IMR-90 (cell line): ENCODE results near the gene TMEM117.
"Not testable (repeated sequence)": the region's sequence is repeated elsewhere in the genome, so short reads cannot be mapped to it uniquely, and the experiment has no call there.

Source experiments
- MXI1 ChIP-seq: IDR thresholded peaks from 2 replicates; pipeline ENCODE4 v1.6.1; 2012; ENCODE audit warnings: low read depth, mild to moderate bottlenecking, low read length, moderate library complexity, borderline replicate concordance
- NFE2L2 ChIP-seq: fragments of 150-350 bp; IDR thresholded peaks from 2 replicates; pipeline ENCODE4 v1.6.1; 2016; ENCODE audit warnings: low read depth, mild to moderate bottlenecking, low read length
- POLR2A ChIP-seq: IDR thresholded peaks from 2 replicates; pipeline ENCODE4 v1.6.1; 2012; ENCODE audit warnings: mild to moderate bottlenecking, low read depth, low read length
- RAD21 ChIP-seq: IDR thresholded peaks from 2 replicates; pipeline ENCODE4 v1.6.1; 2012; ENCODE audit warnings: low read length, improper control_type of control experiment
- RFX5 ChIP-seq: IDR thresholded peaks from 2 replicates; pipeline ENCODE4 v1.8.0; 2012; ENCODE audit warnings: low read depth, mild to moderate bottlenecking, low read length, moderate library complexity
- TF ChIP-seq, protein P1 (sequence below): conservative IDR thresholded peaks from 2 replicates; pipeline ENCODE4 v1.5.1; 2012; ENCODE audit warnings: mild to moderate bottlenecking, low read depth, low read length, improper control_type of control experiment
- TF ChIP-seq, protein P2 (sequence below): fragments of 150-350 bp; IDR thresholded peaks from 2 replicates; pipeline ENCODE4 v1.6.1; 2017; ENCODE audit warnings: mild to moderate bottlenecking, antibody characterized with exemption, low read length, low read depth

- TF ChIP-seq, protein P1, sequence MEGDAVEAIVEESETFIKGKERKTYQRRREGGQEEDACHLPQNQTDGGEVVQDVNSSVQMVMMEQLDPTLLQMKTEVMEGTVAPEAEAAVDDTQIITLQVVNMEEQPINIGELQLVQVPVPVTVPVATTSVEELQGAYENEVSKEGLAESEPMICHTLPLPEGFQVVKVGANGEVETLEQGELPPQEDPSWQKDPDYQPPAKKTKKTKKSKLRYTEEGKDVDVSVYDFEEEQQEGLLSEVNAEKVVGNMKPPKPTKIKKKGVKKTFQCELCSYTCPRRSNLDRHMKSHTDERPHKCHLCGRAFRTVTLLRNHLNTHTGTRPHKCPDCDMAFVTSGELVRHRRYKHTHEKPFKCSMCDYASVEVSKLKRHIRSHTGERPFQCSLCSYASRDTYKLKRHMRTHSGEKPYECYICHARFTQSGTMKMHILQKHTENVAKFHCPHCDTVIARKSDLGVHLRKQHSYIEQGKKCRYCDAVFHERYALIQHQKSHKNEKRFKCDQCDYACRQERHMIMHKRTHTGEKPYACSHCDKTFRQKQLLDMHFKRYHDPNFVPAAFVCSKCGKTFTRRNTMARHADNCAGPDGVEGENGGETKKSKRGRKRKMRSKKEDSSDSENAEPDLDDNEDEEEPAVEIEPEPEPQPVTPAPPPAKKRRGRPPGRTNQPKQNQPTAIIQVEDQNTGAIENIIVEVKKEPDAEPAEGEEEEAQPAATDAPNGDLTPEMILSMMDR: not testable (repeated sequence)
- TF ChIP-seq RFX5, POLR2A, NFE2L2, MXI1, RAD21: not testable (repeated sequence)
- TF ChIP-seq, protein P2, sequence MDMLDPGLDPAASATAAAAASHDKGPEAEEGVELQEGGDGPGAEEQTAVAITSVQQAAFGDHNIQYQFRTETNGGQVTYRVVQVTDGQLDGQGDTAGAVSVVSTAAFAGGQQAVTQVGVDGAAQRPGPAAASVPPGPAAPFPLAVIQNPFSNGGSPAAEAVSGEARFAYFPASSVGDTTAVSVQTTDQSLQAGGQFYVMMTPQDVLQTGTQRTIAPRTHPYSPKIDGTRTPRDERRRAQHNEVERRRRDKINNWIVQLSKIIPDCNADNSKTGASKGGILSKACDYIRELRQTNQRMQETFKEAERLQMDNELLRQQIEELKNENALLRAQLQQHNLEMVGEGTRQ: not testable (repeated sequence)
These were observed 543.2 kb downstream of the TMEM117 start for GRCh38 chr12:44379113-44379512.
